ENCODE measurements around the gene CNKSR3.

CNKSR3 gene

GRCh38 chr6:154503658-154504057 is 6.8 kb downstream of the CNKSR3 start:
- TF ChIP-seq, protein P1, sequence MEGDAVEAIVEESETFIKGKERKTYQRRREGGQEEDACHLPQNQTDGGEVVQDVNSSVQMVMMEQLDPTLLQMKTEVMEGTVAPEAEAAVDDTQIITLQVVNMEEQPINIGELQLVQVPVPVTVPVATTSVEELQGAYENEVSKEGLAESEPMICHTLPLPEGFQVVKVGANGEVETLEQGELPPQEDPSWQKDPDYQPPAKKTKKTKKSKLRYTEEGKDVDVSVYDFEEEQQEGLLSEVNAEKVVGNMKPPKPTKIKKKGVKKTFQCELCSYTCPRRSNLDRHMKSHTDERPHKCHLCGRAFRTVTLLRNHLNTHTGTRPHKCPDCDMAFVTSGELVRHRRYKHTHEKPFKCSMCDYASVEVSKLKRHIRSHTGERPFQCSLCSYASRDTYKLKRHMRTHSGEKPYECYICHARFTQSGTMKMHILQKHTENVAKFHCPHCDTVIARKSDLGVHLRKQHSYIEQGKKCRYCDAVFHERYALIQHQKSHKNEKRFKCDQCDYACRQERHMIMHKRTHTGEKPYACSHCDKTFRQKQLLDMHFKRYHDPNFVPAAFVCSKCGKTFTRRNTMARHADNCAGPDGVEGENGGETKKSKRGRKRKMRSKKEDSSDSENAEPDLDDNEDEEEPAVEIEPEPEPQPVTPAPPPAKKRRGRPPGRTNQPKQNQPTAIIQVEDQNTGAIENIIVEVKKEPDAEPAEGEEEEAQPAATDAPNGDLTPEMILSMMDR (IDR thresholded peaks at IDR 0.05; ENCODE audit: low read depth, low read length), result no peak
- no peak for DNase-seq (ENCODE audit: extremely low read depth, low read depth)

GRCh38 chr6:154502553-154502952 is 7.9 kb downstream of the CNKSR3 start:
- DNase-seq (ENCODE audit: extremely low read depth, low read depth), result no peak
- TF ChIP-seq, protein P1 (IDR thresholded peaks at IDR 0.05; ENCODE audit: low read depth, low read length), result no peak

DNA sequence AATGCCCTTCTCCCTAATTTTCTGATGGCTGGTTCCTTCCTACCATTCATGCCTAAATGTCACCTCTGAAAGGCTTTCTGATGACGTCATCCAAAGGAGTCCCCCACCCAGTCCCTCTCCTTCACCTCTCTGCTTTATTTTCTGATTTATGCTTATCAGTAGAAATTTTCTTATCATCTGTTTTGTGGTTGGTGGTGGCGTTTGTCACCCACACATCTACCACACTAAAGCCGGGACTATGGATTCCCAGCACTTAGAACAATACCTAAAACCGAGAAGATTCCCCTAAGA is 9.0 kb downstream of the CNKSR3 start:
- TF ChIP-seq, protein P1 (IDR thresholded peaks at IDR 0.05; ENCODE audit: low read depth, low read length), result no peak
- no peak for DNase-seq (ENCODE audit: extremely low read depth, low read depth)

DNA sequence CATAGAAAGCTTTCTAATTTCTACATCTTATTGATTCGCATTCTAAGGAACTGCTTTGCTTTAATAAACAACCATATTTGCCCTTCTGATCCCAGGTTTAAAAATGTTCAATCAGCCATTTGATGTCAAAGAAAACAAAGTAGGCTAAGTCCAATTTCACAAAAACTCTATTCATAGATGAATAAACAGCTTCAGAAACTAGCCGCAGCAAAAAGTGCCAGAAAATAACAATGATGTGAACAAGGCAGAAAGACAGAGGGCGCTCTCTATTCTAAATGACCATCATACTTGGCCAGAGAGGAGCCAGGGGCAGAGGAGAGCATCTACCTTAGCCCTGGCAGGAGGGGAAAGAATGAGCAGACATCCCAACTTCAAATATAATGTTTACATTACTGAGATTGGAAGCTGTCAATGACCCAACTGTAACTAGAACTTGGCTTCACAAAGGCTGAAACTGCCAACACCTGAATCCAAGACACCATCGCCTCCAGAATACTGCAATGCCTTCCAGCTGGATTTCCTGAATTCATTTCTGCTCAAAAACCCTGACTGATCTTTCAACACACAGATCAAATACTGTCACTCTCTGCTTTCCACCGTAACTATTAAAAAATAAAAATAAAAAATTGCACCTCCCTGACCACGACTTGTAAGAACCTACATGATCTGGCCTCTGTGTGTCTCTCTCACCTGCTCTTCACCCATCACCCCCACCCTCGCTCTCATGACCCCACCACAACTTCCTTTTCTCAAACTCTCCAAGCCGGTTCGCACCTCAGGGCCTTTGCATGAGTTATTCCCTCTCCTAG is 9.5 kb downstream of the CNKSR3 start:
- DNase-seq (ENCODE audit: extremely low read depth, low read depth), result no peak
- TF ChIP-seq, protein P1 (IDR thresholded peaks at IDR 0.05; ENCODE audit: low read depth, low read length), result peak; percentile 41

GRCh38 chr6:154499855-154500589 is 10.5 kb downstream of the CNKSR3 start:
- DNase-seq (ENCODE audit: extremely low read depth, low read depth), result no peak
- TF ChIP-seq, protein P1 (IDR thresholded peaks at IDR 0.05; ENCODE audit: low read depth, low read length), result no peak

DNA sequence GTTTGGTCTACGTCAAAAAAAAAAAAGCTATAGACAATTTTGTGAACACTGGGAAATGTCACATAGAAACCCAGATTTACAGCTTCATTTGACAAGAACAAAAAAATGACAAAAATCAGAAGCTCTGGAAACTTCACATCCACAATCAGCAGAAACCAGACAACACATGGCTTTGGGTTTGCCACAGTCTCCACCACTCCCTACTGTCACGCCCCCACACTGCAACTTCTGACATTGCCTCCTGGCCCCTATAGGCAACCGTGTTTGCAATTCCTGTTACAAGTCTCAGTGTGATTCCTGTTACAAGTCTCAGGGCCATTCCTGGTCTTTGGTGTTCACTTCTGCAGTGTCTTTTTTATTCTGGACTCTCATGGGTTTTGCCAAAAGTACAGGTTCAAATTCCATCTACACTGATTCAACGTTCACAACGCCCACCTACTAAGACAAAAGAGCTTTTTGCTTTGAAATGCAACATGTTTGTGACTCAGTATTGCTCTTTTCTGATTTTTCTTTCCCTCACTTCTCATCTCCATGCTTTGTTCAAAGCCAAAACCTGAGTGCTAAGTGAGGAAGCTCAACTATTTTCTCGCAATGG is 12.0 kb downstream of the CNKSR3 start:
- TF ChIP-seq, protein P1 (IDR thresholded peaks at IDR 0.05; ENCODE audit: low read depth, low read length), result no peak
- DNase-seq (ENCODE audit: extremely low read depth, low read depth), result no peak
